GM18951 (cell line): ENCODE results near the gene HERC6.
"Not testable (repeated sequence)": the region's sequence is repeated elsewhere in the genome, so short reads cannot be mapped to it uniquely, and the experiment has no call there.

Experiments
- POLR2A ChIP-seq: IDR thresholded peaks from 4 replicates; pipeline ENCODE4 v1.6.1; 2011; ENCODE audit warnings: mild to moderate bottlenecking; ENCODE audit not compliant: insufficient read length, insufficient read depth; ENCODE audit errors: extremely low read depth
- in situ Hi-C: fragments of 300-500 bp; cut with MboI; formaldehyde crosslinking; loops from one replicate; pipeline ENCODE4 v1.12.0; 2022; ENCODE audit warnings: low sequenced_read_pairs, mixed read lengths, inconsistent platforms; ENCODE audit not compliant: unreplicated experiment

Gene HERC6

GRCh38 chr4:88414755-88415154, 36.1 kb downstream of the HERC6 start:
- in situ Hi-C loops, result no loop called here
- TF ChIP-seq POLR2A, result no peak

GRCh38 chr4:88415982-88416381, 37.3 kb downstream of the HERC6 start:
- in situ Hi-C loops, result no loop called here
- TF ChIP-seq POLR2A, result no peak

DNA sequence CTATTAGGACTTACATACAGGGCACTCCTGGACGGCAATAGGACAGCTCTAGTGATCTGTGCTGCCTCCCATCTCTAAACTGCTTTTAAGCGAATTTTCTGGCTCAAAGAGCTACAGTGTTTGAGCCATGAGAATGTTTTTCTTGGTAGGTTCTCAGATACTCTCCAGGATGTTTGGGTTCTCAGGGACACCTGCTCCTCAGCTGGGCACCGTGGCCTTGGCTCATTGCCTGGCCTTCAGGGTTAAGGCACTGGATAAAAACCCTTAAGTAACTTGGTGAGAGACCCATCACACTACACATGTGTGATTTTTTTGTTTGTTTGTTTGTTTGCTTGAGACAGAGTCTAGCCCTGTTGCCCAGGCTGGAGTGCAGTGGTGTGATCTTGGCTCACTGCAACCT, 39.8 kb downstream of the HERC6 start:
- no peak for TF ChIP-seq POLR2A
- in situ Hi-C loops, result no loop called here

DNA sequence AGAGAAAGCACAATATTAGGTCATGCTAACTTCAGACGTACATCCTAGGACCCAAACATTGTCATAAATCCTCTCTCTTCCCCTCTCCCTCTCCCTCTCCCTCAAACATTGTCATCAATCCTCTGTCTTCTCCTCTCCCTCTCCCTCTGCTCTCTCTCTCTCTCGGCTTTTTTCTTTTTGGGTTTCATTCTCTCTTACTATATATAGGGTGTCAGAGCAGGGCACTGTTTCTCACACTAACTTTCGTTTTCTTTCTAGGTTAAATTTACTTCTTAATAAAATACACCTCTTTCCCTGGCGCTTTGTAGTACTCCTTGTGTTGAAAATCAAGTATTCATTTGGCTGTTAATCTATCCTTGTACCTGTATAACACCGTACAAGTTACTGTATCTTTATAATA, 41.2 kb downstream of the HERC6 start:
- in situ Hi-C loops, result no loop called here
- TF ChIP-seq POLR2A, result no peak

DNA sequence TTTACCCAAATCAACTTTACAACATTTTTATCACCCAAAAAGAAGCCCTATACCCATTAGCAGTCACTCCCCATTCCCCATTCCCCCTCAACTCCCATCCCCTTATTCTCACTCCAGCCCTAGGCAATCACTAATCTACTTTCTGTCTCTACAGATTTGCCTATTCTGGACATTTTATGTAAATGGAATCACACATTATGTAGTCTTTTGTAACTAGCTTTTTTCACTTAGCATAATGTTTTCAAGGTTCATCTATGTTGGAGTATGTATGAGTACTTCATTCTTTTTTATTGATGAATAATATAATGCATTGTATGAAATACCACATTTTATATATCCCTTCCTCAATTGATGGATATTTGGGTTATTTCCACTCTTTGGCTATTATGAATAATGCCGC, 42.2 kb downstream of the HERC6 start:
- TF ChIP-seq POLR2A, result no peak
- in situ Hi-C loops, result no loop called here

DNA sequence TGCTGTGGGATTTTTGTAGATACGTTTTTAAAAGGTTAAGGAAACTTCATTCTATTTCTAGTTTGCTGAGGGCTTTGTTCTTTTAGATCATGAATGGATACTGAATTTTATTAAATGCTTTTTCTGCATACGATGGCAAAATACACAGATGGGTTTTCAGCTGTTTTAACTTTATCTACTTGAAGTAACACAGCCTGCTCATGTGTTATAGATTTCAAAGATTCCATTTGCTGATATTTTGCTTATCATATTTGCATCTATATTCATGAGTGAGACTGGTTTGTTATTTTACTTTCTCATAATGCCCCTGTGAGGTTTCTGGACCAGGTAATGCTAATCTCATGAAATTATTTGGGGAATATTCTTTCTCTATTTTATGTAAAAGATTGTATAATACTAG, 43.8 kb downstream of the HERC6 start:
- no peak for TF ChIP-seq POLR2A
- in situ Hi-C loops, result no loop called here

DNA sequence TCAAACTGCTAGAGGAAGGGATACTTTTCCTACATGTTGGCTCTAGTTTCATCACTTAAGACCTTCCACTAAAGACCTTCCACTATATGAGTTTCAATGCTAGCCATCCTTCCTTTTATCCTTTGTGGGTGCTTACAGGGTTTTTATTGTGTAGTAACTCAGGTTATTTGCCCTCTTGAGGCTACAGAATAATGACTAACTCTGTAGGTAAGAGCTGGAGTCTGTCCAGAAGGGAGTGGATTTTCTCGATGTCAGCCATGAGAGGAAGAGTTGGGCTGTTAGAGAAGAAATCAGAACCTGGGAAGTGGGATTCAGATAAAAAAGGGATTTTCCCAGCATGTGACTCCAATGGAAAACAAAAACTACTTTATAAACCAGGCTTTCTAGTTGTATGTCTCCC, 50.7 kb downstream of the HERC6 start:
- in situ Hi-C loops, result no loop called here
- no peak for TF ChIP-seq POLR2A

GRCh38 chr4:88435987-88436693, 57.5 kb downstream of the HERC6 start:
- TF ChIP-seq POLR2A, result no peak
- in situ Hi-C loops, result no loop called here

DNA sequence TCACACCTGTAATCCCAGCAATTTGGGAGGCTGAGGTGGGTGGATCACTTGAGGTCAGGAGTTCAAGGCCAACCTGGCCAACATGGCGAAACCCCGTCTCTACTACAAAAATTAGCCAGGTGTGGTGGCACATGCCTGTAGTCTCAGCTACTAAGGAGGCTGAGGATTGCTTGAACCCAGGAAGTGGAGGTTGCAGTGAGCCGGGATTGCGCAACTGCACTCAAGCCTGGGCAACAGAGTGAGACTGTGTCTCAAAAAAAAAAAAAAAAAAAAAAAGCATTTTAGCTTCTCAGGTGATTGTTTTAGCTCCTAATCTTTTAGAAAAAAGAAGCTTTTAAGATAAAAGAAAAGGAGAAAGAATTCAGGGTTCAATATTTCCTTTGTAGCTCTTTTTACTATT, 59.2 kb downstream of the HERC6 start:
- in situ Hi-C loops, result not testable (repeated sequence)

- in situ Hi-C loops, result no loop called here
- TF ChIP-seq POLR2A, result no peak
These were observed 60.6 kb downstream of the HERC6 start for GRCh38 chr4:88439161-88439760.

DNA sequence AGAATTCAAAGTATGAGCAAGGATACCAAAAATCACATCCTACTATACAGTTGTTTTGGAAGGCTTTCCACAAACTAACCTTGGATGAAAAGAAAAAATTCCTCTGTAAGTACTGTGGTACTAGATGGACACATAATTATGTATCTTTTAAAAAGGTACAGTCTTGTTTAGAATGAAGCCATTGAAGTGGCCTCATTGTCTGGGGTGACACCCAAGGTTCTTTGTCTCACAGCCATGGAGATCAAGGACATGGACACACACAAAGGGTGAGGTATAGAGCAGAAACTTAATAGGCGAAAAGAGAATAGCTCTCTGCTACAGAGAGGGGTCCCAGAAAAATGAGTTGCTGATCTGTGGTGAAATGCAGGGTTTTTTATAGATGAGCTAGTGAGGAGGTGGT, 61.5 kb downstream of the HERC6 start:
- in situ Hi-C loops, result no loop called here

GRCh38 chr4:88441696-88442095, 63.0 kb downstream of the HERC6 start:
- in situ Hi-C loops, result no loop called here
- TF ChIP-seq POLR2A, result no peak

More for the DNA sequence above, 61.5 kb downstream of the HERC6 start:
- TF ChIP-seq POLR2A, result no peak

- no peak for TF ChIP-seq POLR2A
- in situ Hi-C loops, result no loop called here
These were observed 64.1 kb downstream of the HERC6 start for GRCh38 chr4:88442689-88443191.

- in situ Hi-C loops, result no loop called here
- TF ChIP-seq POLR2A, result no peak
These were observed 64.8 kb downstream of the HERC6 start for GRCh38 chr4:88443486-88443885.
